ENCODE data around the gene NEK1.
A peak's percentile ranks its signal among the peaks of the same experiment; 100 is the strongest.
"Not testable (repeated sequence)": the region's sequence is repeated elsewhere in the genome, so short reads cannot be mapped to it uniquely, and the experiment has no call there.

The NEK1 gene

DNA sequence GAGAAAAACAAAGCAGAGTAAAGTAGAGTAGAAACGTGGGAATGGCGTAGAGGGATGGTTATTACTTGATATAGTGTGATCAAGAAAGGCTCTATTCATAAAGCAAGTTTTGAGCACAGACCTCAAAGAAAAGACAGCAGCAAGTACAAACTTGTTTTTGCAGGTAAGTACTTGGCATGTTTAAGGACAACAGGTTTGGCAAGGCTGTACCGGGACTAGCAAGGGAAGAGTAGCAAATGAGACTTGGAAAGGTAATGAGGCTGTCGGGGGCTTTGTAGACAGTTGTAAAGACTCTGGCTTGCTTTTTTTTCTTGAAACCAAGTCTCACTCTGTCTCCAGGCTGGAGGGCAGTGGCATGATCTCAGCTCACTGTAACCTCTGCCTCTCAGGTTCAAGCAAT lies 40.9 kb downstream of the NEK1 start:
- no peak for DNase-seq (ENCODE audit: low read depth)
- no peak overlapping the region for H3K4me3 ChIP-seq (ENCODE audit: low read length)

DNA sequence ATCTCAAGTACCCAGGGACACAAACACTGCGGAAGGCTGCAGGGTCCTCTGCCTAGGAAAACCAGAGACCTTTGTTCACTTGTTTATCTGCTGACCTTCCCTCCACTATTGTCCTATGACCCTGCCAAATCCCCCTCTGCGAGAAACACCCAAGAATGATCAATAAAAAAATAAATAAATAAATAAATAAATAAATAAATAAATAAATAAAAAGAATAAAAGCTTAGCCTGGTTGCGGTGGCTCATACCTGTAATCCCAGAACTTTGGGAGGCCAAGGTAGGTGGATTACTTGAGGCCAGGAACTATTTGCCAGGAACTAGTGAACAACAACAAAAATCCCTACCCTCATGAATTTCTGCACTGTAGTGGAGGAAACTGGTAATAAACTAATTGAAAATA lies 41.4 kb downstream of the NEK1 start:
- DNase-seq (ENCODE audit: low read depth); H3K4me3 ChIP-seq (ENCODE audit: low read length): not testable (repeated sequence)

More for the DNA sequence above, 40.9 kb downstream of the NEK1 start:
- TF ChIP-seq, protein P1, sequence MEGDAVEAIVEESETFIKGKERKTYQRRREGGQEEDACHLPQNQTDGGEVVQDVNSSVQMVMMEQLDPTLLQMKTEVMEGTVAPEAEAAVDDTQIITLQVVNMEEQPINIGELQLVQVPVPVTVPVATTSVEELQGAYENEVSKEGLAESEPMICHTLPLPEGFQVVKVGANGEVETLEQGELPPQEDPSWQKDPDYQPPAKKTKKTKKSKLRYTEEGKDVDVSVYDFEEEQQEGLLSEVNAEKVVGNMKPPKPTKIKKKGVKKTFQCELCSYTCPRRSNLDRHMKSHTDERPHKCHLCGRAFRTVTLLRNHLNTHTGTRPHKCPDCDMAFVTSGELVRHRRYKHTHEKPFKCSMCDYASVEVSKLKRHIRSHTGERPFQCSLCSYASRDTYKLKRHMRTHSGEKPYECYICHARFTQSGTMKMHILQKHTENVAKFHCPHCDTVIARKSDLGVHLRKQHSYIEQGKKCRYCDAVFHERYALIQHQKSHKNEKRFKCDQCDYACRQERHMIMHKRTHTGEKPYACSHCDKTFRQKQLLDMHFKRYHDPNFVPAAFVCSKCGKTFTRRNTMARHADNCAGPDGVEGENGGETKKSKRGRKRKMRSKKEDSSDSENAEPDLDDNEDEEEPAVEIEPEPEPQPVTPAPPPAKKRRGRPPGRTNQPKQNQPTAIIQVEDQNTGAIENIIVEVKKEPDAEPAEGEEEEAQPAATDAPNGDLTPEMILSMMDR (conservative IDR thresholded peaks at IDR 0.05; ENCODE audit: low read depth, low read length) = no peak

DNA sequence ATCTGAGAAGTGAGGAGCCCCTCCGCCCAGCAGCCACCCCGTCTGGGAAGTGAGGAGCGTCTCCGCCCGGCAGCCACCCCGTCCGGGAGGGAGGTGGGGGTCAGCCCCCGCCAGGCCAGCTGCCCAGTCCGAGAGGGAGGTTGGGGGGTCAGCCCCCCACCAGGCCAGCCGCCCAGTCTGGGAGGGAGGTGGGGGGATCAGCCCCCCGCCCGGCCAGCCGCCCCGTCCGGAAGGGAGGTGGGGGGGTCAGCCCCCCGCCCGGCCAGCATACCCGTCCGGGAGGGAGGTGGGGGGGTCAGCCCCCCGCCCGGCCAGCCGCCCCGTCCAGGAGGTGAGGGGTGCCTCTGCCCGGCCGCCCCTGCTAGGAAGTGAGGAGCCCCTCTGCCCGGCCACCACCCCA lies 42.1 kb downstream of the NEK1 start:
- H3K4me3 ChIP-seq (ENCODE audit: low read length); DNase-seq (ENCODE audit: low read depth): not testable (repeated sequence)

DNA sequence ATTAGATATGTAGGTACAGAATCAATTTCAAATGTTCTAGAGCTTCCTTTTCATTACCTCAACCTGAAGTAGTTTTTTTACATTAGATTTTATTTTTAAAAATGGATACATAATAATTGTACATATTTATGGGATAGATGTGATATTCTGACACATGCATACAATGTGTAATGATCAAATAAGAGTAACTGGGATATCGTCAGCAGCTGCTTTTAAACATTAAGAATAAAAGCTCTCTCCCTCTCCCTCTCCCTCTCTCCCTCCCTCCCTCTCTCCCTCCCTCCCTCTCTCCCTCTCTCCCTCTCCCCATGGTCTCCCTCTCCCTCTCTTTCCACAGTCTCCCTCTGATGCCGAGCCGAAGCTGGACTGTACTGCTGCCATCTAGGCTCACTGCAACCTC lies 43.2 kb downstream of the NEK1 start:
- not testable (repeated sequence) for DNase-seq (ENCODE audit: low read depth); H3K4me3 ChIP-seq (ENCODE audit: low read length)

DNA sequence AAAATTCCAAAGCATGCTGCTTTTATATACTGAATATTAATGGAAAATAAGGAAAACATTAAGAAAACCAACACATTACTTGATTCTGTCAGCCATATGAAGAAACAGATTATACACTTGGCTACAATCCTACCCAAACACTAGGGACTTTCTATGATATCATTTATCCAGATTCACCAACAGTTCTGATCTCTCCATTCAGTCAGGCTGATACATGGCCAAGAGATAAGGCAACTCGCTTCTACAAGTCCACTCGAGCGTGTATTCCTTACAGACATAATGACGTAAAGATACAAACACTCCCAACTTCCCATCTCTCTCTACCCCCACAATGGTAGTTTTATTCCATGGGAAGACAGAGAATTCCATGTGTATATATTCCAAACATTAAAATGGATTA lies 44.5 kb downstream of the NEK1 start:
- DNase-seq (ENCODE audit: low read depth) = no peak
- H3K4me3 ChIP-seq (ENCODE audit: low read length) = no peak overlapping the region
- TF ChIP-seq, protein P1 (conservative IDR thresholded peaks at IDR 0.05; ENCODE audit: low read depth, low read length) = no peak

DNA sequence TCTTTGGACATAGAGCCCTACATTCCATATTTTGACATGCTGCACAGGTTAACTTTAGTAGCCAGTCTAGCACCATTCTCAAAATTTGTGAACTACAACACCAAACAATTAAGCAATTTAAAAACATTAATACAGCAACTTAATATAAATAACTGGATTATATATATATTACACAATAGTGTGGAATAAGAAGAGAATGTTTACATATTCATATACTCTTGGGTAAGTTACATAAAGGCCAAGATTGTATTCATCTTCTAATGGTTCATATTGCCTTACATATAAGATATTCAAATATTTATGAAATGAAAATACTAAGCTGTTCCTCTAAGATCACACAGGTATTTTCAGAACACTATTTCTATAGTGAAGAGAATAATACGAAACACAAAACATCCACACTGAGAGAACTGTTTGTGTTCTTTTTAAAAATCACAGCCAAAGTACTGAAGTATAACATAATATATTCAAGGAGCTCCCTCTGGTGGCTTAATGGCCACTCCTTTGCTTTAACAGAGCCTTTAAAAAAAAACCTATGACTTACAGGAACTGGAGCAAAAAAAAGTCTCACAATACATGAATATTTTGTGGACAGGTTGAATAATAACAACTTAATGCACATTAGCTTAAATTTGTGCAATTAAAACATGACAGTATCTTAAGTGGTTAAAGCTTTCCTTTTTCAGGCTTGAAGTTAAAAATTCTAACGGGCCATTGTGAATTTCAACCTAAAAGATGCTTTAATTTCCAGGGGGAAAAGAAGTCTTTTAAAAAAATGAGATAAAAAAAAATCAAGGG lies 46.2 kb downstream of the NEK1 start:
- H3K4me3 ChIP-seq (ENCODE audit: low read length) = no peak overlapping the region
- TF ChIP-seq, protein P1 (conservative IDR thresholded peaks at IDR 0.05; ENCODE audit: low read depth, low read length) = peak; percentile 73
- DNase-seq (ENCODE audit: low read depth) = no peak

DNA sequence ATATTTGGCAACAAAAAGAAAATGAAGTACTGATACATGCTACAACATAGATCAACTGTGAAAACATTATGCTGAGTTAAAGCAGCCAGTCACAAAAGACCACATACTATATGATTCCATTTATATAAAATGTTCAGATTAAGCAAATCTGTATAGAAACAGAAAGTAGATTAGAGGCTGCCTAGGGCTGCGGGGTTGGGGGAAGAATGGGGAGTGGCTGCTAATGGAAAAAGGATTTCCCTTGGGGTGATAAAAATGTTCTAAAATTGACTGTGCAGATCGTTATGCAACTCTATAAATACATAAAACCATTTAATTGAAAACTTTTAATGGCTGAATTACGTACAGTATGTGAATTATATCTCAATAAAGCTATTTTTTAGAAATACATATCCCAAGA lies 46.8 kb downstream of the NEK1 start:
- no peak for DNase-seq (ENCODE audit: low read depth)
- TF ChIP-seq, protein P1 (conservative IDR thresholded peaks at IDR 0.05; ENCODE audit: low read depth, low read length) = no peak
- H3K4me3 ChIP-seq (ENCODE audit: low read length) = no peak overlapping the region

DNA sequence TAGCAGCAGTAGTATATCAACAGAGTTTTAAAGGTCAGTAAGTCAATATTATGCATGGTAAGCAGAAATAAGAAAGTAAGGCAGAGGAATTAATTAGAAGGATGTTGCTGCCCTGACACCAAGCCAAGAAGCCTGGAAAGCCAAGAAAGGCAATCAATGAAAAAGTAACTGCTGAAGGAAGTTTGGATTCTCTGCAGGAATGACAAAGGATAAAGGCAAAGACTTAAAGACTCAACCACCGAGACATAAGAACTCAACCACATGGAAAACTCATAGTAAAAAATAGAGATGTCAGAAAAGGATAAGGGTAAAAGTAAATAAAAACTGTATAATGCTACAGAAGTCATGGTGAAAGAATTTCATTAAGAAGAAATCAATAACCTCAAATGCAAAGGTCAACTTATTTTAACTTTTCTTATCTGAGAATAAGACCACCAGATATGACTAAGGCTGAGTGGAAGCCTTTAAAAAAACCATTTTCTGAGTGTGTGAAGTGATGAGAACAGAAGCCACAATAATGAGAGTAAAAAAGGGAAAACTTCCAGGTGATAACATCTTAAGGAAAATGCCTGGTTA lies 55.2 kb downstream of the NEK1 start:
- peak; percentile 17 for DNase-seq (ENCODE audit: low read depth)
- H3K4me3 ChIP-seq (ENCODE audit: low read length) = no peak overlapping the region
- TF ChIP-seq, protein P1 (conservative IDR thresholded peaks at IDR 0.05; ENCODE audit: low read depth, low read length) = no peak

DNA sequence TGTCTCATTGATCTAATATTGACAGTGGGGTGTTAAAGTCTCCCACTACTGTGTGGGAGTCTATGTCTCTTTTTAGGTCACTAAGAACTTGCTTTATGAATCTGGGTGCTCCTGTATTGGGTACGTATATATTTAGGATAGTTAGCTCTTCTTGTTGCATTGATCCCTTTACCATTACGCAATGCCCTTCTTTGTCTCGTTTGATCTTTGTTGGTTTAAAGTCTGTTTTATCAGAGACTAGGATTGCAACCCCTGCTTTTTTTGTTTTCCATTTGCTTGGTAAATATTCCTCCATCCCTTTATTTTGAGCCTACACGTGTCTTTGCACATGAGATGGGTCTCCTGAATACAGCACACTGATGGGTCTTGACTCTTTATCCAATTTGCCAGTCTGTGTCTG lies 65.8 kb downstream of the NEK1 start:
- not testable (repeated sequence) for DNase-seq (ENCODE audit: low read depth); H3K4me3 ChIP-seq (ENCODE audit: low read length)

All from retinal pigment epithelial cell (primary cell).